Stimulated activated CD4-positive, alpha-beta T cell treated with anti-CD3 and anti-CD28 coated beads, TNF-alpha, amount 100 ng/mL, for 24 hours (primary cell): Measurements from ENCODE around the gene HHIPL1.

Source experiments
- DNase-seq, 3 experiments: peaks; one replicate each; pipeline ENCODE4 v3.0.0-alpha.2; 2020; ENCODE audit warnings: low read depth in 3 of 3

Gene HHIPL1

GRCh38 chr14:99716091-99716849 is 71.3 kb downstream of the HHIPL1 start:
- no peak for DNase-seq

GRCh38 chr14:99716850-99717681 is 72.1 kb downstream of the HHIPL1 start:
- DNase-seq = no peak

DNA sequence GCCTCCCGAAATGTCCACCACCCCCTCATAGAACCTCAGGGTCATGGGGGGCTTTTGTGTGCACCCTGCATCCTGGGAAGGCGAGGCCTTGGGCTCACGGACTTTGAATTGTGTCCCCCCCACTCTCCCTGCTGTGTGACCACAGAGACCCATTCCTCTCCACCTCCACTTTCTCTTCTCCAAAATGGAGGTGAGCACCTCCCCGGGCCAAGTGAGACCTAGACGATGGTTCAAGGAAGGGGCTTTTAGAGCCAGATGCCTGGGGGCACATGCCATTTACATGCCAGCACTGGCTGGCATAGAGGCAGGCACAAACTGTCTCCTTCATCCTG is 72.7 kb downstream of the HHIPL1 start:
- DNase-seq = no peak

DNA sequence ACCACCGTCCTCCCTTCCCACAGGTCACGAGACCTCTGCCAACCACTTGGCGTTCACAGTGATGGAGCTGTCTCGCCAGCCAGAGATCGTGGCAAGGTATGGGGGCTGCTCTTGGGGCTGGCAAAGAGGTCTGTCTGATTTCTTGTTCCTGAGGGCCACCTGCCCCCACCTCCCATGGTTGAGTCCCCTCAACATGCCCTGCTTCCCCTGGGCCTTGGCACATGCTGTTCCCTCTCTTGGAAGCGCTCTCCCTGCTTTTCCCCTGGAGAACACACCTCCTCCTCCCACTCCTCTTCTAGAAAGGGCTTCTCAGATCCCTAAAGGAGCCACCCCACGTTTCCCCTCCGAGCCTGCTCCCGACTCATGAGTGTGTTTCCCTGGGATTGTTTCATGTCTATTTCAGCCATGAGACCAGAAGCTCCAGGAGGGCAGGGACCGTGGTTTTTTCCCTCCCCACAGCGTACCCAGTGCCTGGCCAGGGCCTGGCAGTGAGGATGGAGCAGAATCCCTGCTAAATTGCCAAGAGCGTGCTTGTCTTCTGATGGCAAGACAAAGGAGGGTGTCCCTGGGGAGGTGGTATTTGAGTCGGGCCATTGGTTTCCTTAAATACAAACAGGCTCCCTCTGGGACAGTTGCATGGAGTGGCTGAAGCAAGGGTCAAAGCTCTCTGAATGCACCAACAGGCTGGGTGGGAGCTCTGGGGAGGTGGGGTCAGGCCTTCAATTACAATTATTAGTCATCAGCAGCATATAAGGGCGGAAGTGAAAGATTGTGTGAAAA is 73.3 kb downstream of the HHIPL1 start:
- no peak for DNase-seq

- no peak for DNase-seq
Observed at GRCh38 chr14:99718811-99719192, 73.9 kb downstream of the HHIPL1 start.

DNA sequence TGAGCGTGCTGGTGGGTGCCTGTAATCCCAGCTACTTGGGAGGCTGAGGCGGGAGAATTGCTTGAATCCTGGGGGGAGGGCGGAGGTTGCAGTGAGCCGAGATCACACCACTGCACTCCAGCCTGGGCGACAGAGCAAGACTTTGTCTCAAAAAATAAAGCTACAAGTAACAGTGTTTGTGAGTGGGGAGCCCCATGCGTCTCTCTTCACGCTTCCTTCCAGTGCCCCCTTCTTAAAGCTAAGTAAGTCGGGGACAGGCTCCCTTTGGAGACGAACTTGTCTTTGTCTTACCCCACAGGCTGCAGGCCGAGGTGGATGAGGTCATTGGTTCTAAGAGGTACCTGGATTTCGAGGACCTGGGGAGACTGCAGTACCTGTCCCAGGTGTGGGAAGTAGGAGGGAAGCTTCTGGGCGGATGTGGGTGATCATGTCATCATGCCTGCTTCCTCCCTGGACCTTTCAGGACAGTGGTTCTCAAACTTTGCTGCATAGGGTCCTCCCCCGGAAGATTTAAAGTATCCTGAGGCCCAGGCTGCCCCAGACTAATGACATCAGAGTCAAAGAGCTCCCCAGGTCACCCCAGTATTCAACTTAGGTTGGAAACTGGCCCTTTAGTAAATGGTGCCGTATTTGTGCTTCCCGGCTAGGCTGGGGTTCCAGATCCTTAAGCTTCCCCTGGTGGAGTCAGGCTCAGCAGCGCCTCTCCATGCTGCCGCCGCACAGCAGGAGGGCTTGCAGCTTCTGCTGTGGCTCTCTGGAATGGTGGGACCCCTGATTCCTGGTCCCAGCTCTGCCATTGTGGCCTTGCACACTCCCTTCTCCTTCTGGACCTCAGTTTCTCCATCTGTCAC is 76.2 kb downstream of the HHIPL1 start:
- no peak for DNase-seq

DNA sequence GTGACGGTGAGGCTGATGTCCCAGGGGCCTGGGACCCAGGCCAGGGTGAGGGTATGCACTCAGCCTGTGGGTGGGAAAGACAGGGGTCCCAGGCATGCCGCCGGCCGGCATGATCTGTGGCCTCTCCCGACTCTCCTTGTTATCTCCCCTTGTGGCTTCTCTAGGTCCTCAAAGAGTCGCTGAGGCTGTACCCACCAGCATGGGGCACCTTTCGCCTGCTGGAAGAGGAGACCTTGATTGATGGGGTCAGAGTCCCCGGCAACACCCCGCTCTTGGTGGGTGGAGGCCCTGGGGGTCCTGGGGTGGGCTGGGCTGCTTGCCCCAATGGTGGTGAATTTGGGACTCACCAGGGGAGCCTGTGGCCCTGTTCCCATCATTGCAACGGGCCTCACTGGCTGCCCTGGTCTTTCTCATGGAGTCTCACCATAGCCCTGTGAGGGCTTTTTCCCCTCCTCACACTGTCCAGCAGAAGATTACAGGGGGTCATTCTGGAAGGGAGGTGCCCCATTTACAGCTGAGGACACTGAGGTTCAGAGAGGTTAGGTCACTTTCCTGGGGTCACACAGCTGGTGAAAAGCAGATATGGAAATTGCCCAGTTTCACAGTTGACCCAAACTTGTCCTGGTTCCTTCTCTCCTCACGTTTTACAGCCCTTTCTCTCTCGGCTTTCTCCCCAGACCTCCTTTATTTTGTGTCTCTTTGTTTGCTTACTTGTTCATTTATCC is 77.0 kb downstream of the HHIPL1 start:
- no peak for DNase-seq

GRCh38 chr14:99722741-99723140 is 77.8 kb downstream of the HHIPL1 start:
- DNase-seq = no peak

GRCh38 chr14:99724196-99724891 is 79.4 kb downstream of the HHIPL1 start:
- no peak for DNase-seq

DNA sequence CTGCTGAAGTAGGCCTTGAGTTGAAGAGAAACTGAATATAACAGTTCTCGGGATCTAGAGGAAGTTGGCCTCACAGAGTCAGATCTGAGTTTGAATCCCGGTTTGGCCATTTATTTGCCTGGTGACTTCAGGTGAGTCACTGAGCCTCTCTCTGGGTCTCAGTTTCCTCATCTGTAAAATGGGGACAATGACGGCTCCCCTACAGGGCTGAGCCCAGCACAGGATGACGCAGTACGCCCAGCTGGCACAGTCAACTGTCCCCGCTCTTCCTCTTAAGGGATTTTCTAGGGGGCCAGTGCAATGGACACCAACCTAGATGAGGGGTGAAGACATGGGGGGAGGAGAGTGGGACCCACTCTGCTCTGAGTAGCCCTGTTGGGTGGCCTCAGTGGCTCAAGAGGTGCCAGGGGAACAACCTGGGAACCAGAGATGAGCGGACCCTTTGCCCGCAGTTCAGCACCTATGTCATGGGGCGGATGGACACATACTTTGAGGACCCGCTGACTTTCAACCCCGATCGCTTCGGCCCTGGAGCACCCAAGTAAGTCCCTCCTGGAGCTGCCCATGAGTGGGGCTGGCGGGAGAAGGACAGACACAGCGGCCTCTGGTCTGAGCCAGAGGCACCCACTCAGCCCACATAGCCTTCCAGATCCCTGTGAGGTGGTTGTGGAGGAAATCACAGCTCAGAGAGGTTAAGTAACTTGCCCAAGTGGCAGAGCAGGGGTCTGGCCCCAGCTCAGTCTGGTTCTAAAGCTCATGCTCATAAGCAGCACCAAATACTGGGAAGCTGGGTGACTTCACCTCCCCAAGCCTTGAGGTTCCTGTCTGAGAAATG is 80.2 kb downstream of the HHIPL1 start:
- DNase-seq = no peak

DNA sequence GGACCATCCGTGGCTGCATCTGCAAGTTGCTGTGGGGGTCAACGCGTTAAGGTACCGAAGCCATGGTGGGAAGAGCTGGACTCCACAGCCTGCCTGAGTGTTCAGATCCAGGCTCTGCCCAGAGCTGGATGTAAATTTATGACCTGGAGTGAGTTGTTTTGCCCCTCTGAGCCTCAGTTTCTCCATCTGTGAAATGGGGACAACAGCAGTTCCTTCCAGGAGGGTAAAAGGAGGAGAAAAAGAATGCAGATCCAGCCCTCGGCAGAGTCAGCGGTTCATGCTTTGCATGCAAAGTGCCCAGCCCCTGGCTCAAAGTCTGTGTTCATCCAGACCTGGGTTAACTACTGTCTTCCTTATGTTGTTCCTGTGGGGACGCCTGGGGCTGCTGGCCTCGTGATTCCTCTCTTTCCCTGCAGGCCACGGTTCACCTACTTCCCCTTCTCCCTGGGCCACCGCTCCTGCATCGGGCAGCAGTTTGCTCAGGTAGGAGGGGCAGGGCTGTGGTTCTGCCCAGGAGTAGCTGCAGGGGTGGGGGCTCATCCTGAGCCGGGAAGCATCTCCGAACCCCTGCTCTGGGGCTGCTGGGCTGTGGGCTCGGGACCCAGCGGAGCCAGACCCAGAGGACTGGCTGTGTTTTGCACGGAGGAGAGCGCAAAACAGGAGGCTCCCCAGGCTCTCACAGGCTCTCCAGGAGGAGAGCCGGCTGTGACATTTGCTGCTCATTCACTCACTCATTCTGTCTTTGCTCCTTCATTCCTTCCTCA is 81.0 kb downstream of the HHIPL1 start:
- DNase-seq = no peak

DNA sequence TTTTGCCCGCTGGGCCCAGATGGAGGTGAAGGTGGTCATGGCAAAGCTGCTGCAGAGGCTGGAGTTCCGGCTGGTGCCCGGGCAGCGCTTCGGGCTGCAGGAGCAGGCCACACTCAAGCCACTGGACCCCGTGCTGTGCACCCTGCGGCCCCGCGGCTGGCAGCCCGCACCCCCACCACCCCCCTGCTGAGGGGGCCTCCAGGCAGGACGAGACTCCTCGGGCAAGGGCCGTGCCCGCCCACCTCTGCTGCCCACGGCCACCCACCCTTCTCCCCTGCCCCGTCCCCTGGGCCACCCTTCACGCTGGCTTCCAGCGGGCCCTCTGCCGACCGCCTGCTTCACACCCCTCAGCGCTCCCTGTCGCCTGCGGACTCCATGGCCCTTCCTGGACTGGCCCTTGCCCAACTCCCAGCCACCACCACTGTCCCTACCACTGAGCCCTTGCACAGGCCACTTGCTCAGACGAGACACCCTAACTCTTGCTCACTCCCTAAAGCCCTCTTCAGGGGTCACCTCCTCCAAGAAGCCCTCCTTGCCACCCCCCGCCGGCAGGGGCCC is 81.7 kb downstream of the HHIPL1 start:
- no peak for DNase-seq

- no peak for DNase-seq
Observed at GRCh38 chr14:99727096-99727870, 82.4 kb downstream of the HHIPL1 start.

DNA sequence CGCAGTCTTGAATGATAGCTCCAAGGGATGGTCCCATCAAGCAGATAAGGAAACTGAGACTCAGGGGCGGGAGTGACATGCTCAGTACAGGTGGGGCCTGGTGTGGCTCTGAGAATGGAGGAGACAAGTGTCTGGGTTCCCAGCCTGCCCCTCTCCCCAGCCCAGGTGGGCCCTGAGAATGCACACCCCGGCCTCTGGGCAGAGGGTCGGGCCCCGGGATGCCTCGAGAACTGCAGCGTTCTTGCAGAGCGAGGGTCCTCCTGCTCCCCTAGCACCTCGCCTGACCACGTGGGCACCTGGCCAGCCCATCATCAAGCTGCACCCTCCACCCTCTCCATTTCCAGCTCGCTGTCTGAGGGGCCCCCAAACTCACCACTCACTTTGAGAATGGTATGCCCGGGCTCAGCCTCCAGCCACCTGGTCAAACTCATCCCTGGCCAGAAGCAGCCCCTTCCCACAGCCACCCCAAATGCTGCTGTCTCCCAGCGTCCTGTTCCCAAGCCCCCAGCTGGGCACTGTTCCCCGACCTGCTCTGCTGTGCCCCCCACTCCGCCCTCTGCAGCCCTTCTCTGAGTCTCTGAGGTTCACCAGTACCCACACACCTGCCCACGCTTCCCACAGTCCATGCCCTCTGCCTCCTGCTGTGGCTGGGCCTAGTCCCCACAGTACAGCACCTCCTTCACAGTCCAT is 83.4 kb downstream of the HHIPL1 start:
- no peak for DNase-seq

DNA sequence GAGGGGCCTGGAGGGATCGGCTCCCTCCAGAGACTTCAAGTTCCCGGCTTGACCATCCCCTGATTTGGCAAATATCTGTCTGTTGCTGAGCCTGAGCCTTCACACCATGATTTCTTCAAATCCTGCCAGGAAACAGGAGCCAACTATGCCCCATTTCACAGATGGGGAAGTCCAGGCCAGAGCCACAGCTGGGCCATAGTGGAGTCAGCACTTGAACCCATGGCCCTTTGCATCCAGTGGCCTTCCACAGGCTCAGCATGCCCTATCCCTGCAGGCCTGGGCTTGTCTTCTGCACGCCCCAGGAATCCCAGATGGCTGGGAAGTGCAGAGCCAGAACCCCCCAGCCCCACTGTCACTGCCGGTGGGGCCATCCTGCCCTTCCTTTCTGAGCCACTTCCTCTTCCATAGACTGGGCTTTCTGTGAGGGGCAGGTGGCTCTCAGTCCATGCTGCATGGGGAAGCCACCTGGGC is 84.1 kb downstream of the HHIPL1 start:
- no peak for DNase-seq
